K562 (cell line): ENCODE results near the gene IL17RB. TPM values are rescaled to one million over a fixed set of nuclear protein-coding genes. Genes with fewer than 3 reads are reported as not detected.

Experiments used
- CBFB ChIP-seq: sonication (generic); formaldehyde crosslinking; IDR thresholded peaks from 2 replicates; pipeline ENCODE4 v1.4.0; 2020; ENCODE audit warnings: mild to moderate bottlenecking, missing genetic modification reagents
- E4F1 ChIP-seq: fragments of 250-450 bp; sonication (Bioruptor Pico); IDR thresholded peaks from 2 replicates; pipeline ENCODE4 v1.5.0; 2021; ENCODE audit warnings: mild to moderate bottlenecking, borderline replicate concordance
- PHF21A ChIP-seq: fragments of 450-650 bp; IDR thresholded peaks from 2 replicates; pipeline ENCODE4 v1.6.1; 2017; ENCODE audit warnings: low read depth, borderline replicate concordance
- SRSF1 ChIP-seq: fragments of 200-400 bp; formaldehyde crosslinking; IDR thresholded peaks from 2 replicates; pipeline ENCODE4 v1.6.1; 2017; ENCODE audit warnings: mild to moderate bottlenecking, low read depth, low read length, moderate library complexity
- ZBTB9 ChIP-seq: fragments of 450-650 bp; formaldehyde crosslinking; IDR thresholded peaks from 2 replicates; pipeline ENCODE4 v1.4.0; 2020; ENCODE audit warnings: mild to moderate bottlenecking, moderate library complexity
- ZNF398 ChIP-seq: fragments of 250-450 bp; sonication (Bioruptor Pico); IDR thresholded peaks from 2 replicates; pipeline ENCODE4 v1.8.0; 2021; ENCODE audit warnings: moderate library complexity, mild to moderate bottlenecking, inconsistent platforms
- polyA plus RNA-seq, 8 experiments: library from polyadenylated mRNA; depleted of rRNA in 4 of 8; stranded (reverse) in 5 of 8; unstranded in 3 of 8; fragments of >200 nt; fragmentation: Nextera tagmentation in 2 of 8; fragmentation: Illumina TruSeq in 1 of 8; extraction: Ambion mirVana in 2 of 8; extraction: Trizol in 1 of 8; gene quantifications; 2 replicates each; pipeline versions ENCODE4 v1.2.1 to v1.2.3, GENCODE V29; 2011 to 2014; ENCODE audit warnings: inconsistent platforms in 1 of 8, missing spikeins in 1 of 8
- total RNA-seq, 7 experiments: library from RNA; depleted of rRNA in 6 of 7; stranded (reverse); fragments of >200 nt in 6 of 7; fragmentation: Illumina TruSeq in 2 of 7; extraction: Trizol in 2 of 7; gene quantifications; 2 replicates each; pipeline versions ENCODE4 v1.2.1 to v1.2.3, GENCODE V29; 2011 to 2021; ENCODE audit warnings: low replicate concordance in 1 of 7
- TF ChIP-seq, protein P1 (sequence below), 2 experiments: fragments of 450-650 bp; IDR thresholded peaks; 2 replicates each; pipeline ENCODE4 v1.6.1; 2016; ENCODE audit warnings: mild to moderate bottlenecking in 2 of 2, borderline replicate concordance in 1 of 2, low read depth in 1 of 2, moderate library complexity in 1 of 2
- TF ChIP-seq, protein P2 (sequence below), 2 experiments: fragments of 450-650 bp; IDR thresholded peaks; 2 replicates each; pipeline ENCODE4 v1.6.1; 2016

IL17RB gene
- total and polyA plus RNA-seq, 9 of the 15 experiments (the other 6 are each of a cell fraction or from before 2014, with no cell fraction given) = 1.1 to 4.1 (median 1.7) TPM

- TF ChIP-seq, protein P1, sequence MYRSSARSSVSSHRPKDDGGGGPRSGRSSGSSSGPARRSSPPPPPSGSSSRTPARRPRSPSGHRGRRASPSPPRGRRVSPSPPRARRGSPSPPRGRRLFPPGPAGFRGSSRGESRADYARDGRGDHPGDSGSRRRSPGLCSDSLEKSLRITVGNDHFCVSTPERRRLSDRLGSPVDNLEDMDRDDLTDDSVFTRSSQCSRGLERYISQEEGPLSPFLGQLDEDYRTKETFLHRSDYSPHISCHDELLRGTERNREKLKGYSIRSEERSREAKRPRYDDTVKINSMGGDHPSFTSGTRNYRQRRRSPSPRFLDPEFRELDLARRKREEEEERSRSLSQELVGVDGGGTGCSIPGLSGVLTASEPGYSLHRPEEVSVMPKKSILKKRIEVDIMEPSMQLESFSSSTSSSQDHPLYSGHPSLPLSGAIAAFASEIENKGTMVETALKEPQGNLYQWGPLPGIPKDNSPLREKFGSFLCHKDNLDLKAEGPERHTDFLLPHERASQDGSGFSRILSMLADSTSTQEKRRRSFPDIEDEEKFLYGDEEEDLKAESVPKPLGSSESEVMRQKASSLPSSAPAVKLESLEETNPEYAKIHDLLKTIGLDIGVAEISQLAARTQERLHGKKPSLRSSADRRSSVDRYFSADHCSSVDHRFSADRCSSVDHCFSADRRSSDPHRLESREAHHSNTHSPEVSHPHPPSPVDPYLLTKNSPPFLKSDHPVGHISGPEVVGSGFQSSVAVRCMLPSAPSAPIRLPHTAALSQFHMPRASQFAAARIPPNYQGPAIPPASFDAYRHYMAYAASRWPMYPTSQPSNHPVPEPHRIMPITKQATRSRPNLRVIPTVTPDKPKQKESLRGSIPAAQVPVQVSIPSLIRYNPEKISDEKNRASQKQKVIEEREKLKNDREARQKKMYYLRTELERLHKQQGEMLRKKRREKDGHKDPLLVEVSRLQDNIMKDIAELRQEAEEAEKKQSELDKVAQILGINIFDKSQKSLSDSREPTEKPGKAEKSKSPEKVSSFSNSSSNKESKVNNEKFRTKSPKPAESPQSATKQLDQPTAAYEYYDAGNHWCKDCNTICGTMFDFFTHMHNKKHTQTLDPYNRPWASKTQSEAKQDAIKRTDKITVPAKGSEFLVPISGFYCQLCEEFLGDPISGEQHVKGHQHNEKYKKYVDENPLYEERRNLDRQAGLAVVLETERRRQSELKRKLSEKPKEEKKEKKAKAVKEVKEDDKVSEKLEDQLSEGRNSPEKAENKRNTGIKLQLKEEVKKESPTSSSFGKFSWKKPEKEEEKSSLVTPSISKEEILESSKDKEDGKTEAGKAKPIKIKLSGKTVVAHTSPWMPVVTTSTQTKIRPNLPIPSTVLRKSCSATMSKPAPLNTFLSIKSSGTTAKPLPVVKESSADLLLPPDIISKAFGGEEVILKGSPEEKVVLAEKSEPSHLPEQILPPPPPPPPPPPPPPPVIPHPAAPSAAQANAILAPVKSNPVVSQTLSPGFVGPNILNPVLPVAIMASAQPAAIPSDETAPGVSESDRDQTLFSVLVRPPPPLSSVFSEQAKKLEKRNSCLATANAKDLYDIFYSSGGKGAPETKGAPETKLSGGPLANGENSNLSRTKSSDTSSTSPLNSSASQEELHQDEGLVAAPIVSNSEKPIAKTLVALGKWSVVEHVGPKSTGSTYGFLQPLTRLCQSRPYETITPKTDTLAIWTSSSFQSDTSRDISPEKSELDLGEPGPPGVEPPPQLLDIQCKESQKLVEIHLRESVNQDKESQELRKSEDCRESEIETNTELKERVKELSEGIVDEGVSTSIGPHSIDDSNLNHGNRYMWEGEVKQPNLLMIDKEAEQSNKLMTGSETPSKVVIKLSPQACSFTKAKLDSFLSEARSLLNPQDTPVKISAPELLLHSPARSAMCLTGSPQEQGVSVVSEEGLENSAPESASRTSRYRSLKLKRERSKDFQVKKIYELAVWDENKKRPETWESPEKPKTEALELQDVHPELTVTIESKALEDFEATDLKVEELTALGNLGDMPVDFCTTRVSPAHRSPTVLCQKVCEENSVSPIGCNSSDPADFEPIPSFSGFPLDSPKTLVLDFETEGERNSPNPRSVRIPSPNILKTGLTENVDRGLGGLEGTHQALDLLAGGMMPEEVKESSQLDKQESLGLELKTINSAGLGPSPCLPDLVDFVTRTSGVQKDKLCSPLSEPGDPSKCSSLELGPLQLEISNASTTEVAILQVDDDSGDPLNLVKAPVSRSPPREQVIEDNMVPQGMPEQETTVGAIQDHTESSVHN (IDR thresholded peaks at IDR 0.05; ENCODE audit: borderline replicate concordance in 1 of 2, low read depth in 1 of 2) = no peak
- no peak for TF ChIP-seq E4F1
- TF ChIP-seq ZNF398 (CRISPR knock-in tag) = no peak
- no peak for TF ChIP-seq SRSF1
- TF ChIP-seq CBFB (CRISPR knock-in tag) = no peak; the same call in 1 of the 2 replicates
- TF ChIP-seq, protein P2, sequence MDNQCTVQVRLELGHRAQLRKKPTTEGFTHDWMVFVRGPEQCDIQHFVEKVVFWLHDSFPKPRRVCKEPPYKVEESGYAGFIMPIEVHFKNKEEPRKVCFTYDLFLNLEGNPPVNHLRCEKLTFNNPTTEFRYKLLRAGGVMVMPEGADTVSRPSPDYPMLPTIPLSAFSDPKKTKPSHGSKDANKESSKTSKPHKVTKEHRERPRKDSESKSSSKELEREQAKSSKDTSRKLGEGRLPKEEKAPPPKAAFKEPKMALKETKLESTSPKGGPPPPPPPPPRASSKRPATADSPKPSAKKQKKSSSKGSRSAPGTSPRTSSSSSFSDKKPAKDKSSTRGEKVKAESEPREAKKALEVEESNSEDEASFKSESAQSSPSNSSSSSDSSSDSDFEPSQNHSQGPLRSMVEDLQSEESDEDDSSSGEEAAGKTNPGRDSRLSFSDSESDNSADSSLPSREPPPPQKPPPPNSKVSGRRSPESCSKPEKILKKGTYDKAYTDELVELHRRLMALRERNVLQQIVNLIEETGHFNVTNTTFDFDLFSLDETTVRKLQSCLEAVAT (IDR thresholded peaks at IDR 0.05) = 0 out of 4 replicates have a peak, but pooled peaks of 1 of the 2 experiments have one; percentile 24
- no peak for TF ChIP-seq ZBTB9 (CRISPR knock-in tag)
- TF ChIP-seq PHF21A = no peak
These were observed 35.6 kb downstream of the IL17RB start, which contains the start of gene ACTR8 (continued) for GRCh38 chr3:53881691-53882593.
